Gastrocnemius medialis (tissue), 4 donors: ENCODE data around the gene RAB26.

Experiments used
- POLR2A ChIP-seq, 2 donors: fragments of 450-650 bp; IDR thresholded peaks; one replicate each; pipeline ENCODE4 v1.6.1; 2017; ENCODE audit warnings: antibody characterized with exemption in 2 of 2, mild to moderate bottlenecking in 2 of 2, moderate library complexity in 2 of 2
- TF ChIP-seq, protein P1 (sequence below), 5 experiments: fragments of 450-650 bp in 3 of 5; fragments of 200-600 bp in 2 of 5; sonication (generic) in 2 of 5; IDR thresholded peaks in 4 of 5; conservative IDR thresholded peaks in 1 of 5; 1 replicate in 4 of 5; 2 replicates in 1 of 5; pipeline ENCODE4 v1.5.1; 2016 to 2019; ENCODE audit warnings: antibody characterized with exemption in 5 of 5, mild to moderate bottlenecking in 3 of 5, moderate library complexity in 3 of 5

DNA sequence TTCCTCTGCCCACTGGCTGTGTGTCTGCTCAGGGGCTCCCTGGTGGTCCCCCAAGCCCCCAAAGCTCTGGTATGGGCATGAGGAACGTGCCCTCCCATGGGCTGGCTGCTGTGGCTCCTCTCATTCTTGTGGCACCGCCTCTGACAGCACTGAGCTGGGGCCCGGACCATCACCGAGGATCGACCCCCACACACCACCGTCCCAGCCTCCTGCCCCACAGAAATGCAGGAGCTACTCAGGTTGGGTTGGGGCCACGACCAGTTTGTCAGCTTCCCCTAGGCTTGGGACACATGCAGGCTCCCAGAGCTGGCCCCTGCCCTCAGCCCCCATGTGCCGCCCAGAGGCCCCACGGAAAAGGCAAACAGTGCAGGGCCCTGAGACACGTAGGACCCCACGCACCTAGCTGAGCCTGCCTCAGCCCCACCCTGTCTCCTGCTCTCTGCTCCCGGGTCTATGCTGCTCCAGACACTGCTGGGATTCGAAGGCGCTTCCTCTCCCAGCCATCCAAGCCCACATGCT is 51.3 kb downstream of the RAB26 start:
- TF ChIP-seq, protein P1, sequence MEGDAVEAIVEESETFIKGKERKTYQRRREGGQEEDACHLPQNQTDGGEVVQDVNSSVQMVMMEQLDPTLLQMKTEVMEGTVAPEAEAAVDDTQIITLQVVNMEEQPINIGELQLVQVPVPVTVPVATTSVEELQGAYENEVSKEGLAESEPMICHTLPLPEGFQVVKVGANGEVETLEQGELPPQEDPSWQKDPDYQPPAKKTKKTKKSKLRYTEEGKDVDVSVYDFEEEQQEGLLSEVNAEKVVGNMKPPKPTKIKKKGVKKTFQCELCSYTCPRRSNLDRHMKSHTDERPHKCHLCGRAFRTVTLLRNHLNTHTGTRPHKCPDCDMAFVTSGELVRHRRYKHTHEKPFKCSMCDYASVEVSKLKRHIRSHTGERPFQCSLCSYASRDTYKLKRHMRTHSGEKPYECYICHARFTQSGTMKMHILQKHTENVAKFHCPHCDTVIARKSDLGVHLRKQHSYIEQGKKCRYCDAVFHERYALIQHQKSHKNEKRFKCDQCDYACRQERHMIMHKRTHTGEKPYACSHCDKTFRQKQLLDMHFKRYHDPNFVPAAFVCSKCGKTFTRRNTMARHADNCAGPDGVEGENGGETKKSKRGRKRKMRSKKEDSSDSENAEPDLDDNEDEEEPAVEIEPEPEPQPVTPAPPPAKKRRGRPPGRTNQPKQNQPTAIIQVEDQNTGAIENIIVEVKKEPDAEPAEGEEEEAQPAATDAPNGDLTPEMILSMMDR (IDR thresholded peaks at IDR 0.05 in 4 of 5, conservative IDR thresholded peaks at IDR 0.05 in 1 of 5) = no peak
- no peak for TF ChIP-seq POLR2A (IDR thresholded peaks at IDR 0.05)
